Measurements from ENCODE around the gene CACNA1C.

The CACNA1C gene

DNA sequence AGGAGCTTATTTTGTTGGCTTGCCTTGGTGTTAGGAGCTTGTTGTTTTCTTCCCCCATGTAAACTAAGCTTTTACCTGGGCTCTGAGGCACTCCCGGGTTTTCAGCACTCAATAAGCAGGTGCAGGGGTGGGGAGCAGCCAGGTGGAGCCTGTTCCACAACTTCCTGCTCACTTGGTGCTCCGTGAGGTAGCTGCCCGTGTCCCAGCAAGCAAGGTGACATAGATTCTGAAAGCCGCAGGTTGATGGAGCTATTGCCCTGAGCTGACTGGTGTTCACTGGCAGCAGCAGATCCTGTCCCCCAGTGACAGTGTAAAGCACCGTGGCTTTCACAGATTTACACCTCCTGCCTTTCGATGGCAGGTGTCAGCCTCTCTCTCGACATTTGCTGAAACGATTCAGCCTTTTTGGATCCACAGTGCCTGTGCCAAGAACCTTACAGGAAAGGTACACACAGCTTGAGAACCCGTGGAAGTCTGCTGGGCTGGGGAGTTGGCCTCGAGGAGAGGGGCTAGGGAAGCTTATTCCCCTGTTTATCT lies 446.2 kb downstream of the CACNA1C start:
- peak; percentile 62 to 73 for DNase-seq

- no peak for DNase-seq
Measured at GRCh38 chr12:2501464-2502191, 448.8 kb downstream of the CACNA1C start.

DNA sequence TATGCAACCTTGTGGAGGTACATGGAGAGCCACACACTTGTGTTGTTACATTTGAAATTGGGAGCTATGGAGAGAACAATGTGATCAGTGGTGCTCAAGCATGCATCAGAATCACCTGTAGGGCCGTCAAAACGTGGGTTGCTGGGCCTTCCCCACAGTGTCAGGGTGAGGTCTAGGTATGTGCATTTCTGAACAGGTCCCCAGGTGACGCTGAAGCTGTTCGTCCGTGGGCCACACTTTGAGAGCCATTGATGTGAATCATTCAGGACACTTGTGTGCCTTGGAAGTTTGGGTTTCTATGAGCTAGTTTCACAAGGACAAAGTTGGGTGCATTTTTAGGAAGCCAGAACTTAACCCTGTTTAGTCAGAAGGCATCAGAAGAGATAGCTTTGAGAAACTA lies 450.2 kb downstream of the CACNA1C start:
- no peak for DNase-seq

DNA sequence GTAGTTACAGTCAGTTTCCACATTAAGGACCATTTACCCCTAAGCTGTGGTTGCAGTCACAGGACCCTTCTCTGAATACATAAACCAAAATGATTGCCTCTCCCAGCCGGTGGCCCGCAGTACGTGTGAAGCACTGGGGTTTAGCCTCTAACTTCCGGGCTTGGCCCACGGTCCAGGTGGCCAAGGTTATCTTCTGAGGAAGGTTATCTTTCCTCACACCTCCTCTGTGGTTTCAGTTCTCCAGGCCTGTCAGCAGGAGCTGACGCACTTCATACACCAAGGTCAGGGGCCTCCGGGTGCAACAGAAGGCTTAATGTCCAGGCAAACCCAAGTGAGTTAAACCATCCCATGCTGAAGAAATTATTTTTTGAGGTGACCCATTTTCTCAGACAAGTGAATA lies 451.0 kb downstream of the CACNA1C start:
- DNase-seq: no peak

- no peak for DNase-seq
Measured at GRCh38 chr12:2504577-2504976, 451.8 kb downstream of the CACNA1C start.

DNA sequence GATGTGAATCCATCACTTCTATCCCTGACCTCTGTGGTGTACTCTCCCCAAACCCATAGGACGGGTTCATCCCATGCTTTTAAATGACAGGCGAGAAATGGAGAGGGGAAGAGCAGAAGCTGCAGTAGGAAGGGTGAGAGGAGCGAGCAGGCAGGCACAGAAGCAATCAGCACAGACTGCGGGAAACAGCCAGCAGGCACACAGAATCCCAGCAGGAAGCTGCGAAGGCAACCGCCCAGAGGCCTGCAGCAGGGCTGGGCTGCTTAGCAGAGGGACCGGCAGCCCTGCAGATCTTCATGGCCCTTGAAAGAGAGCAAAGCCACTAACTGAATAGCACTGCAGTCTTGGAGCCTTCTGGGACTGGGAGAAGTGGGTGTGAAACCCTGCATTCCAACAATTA lies 455.0 kb downstream of the CACNA1C start:
- no peak for DNase-seq

DNA sequence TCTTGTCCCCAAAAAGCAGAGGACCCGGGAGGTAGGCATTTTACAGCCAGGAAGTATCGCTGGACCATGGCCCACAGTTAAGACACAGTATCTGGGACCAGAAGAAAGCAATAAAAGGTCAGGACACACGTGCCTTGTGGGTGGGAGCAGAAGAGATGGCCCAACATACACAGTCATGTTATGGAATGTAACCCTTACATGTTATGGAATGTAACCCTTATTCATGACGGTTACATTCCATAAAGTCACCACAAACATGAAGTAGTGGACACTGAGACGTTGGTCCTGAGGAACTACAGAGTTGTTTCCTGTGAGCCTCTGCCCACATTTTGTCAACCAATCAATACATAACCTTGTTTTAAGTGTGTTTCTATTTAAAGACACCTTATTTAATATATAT lies 456.4 kb downstream of the CACNA1C start:
- DNase-seq: no peak

DNA sequence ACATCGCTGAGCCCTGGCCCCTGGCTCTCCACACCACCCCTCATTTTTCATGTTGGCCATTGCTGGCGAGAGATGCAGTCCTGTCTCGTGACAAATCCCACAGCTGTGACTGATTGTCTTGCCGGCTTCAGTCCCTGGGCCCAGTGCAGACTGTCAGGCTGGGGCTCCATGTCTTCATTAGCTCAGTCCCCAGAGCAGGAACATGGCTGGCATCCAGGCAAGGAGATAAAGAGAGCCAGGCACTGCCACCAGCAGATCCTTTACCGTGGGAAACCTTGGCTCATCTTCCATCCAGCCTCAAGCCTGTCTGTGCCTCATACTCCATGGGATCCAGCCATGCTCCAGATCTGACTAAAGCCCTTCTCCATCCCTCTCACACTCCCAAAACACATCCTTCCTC lies 457.3 kb downstream of the CACNA1C start:
- DNase-seq: no peak

DNA sequence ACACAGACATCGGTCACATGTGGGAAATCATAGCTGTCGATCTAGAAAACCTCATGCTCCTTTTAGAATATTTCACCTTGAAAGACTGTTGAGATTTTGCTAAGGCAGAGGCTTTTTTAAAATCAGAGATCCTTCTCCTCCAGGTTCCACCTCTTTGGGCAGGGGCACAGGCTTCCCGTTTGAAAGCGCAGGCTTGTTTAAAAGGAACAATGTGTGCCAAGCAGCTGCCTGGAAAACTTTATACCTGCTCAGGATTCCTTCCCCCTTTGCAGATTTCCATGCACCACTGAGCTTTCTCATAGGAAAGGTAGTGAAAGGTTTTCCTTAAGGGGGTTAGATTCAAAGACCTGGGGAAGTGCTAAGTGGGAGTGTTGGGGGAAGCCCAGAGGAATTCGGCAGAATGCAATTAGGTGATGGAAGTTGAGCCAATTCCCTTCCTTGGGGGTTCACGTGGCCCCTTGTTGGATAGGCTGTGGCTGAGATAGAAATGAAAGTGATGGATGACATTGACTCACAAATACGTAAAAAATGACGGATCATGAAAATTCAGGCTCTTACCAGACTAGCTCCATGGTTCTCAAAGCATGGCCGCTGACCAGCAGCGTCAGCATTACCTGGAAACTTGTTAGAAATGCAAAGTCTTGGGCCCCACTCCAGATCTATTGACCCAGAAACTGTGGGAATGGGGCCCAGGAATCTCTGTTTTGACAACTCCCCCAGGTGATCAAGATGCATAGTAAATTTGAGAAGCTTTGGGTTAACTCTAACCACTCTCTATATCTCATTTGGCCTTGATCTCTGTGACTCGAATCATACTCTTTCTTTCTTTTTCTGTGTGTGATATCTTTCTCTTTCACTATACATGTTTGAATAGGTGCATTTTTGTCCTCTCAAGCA lies 460.6 kb downstream of the CACNA1C start:
- DNase-seq: no peak

DNA sequence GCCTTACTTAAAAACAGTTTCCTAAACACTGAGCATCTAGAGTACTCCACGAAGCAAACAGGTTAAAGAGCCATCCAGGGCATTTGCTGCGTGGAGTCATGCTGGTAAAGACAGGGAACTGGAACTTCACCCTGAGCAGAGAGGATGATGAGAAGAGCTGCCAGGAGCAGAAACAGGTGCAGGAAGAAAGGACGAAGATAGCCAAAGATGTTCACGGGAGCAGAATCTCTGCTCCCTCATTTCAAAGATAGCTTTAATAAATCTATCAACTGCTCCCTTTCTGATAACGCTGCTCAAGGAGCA lies 461.2 kb downstream of the CACNA1C start:
- no peak for DNase-seq

- DNase-seq: no peak
Measured at GRCh38 chr12:2520722-2521246, 468.0 kb downstream of the CACNA1C start.

DNA sequence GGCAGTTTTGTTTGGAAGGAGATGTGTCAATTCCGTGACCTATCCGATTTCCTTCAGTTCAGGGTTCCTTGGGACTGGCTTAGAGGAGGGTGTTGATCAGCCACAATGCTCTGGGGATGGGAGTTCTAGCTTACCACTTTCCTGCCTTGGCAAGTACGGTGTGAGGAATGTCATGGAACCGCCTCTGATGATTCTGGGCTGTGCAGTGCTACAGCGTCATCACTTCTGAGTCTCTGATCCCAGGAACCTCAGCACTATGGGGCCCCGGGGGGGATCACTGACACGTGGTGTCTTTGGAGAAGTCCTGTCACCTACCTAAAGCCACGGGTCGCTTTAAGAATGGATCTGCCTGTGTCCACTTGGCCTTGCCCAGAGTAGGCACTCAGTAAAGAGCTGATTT lies 470.5 kb downstream of the CACNA1C start:
- no peak for DNase-seq

- no peak for DNase-seq
Measured at GRCh38 chr12:2523844-2524243, 471.1 kb downstream of the CACNA1C start.

DNA sequence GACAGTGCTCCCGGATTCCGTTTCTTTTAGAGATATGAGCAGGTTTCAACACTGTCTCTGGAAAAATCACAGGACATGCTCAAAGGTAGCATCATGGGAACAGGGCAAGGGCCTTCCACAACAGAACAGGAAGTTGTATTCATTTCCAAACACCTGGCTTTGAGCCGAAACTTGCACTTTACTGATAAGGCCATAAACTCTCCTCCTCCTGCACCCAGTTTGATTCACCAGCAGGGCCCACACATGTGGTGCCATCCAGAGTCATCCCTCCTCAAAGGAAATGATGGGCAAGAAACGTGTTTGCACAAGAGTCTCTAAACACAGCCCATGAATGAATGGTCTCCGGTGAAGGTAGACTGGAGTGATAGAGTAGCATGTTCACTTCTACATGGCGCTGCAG lies 473.6 kb downstream of the CACNA1C start:
- DNase-seq: no peak

- no peak for DNase-seq
Measured at GRCh38 chr12:2528001-2528400, 475.2 kb downstream of the CACNA1C start.

- no peak for DNase-seq
Measured at GRCh38 chr12:2529807-2530206, 477.0 kb downstream of the CACNA1C start.

- no peak for DNase-seq
Measured at GRCh38 chr12:2531371-2531770, 478.6 kb downstream of the CACNA1C start.

- DNase-seq: no peak
Measured at GRCh38 chr12:2533036-2533435, 480.2 kb downstream of the CACNA1C start.

DNA sequence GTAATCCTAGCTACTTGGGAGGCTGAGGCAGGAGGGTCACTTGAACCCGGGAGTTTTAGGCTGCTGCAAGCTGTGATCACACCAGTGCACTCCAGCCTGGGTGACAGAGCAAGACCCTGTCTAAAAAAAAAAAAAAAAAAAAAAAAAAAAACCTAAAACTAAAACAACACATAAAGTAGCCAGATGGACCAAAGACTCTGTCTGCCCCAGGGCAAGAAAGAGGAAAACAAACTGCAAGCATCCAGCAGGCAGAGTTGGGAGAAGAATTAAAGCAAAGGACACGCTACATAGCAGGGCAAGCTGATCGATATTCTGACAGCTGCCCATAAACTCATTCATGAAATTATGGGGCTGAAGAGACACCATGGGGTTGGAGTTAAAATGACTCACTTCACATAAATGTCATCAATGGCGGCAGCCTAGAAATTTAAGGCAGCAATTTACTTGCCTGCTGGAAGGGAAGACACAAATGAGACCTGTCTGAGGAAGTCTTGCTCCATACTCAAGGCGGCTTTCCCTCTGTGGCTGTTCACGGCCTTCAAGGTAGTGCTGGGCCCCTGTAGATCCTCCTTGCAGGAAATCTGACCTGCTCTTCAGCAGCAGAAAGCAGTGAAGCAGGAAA lies 482.9 kb downstream of the CACNA1C start:
- DNase-seq: no peak

- DNase-seq: no peak
Measured at GRCh38 chr12:2536724-2537123, 483.9 kb downstream of the CACNA1C start.

- DNase-seq: no peak
Measured at GRCh38 chr12:2537868-2538541, 485.2 kb downstream of the CACNA1C start.

- DNase-seq: no peak
Measured at GRCh38 chr12:2539938-2540337, 487.2 kb downstream of the CACNA1C start.

GRCh38 chr12:2540535-2540941 lies 487.8 kb downstream of the CACNA1C start:
- no peak for DNase-seq
